ENCODE data around the gene PXDC1. TPM values are rescaled to one million over a fixed set of nuclear protein-coding genes. Genes with fewer than 3 reads are reported as not detected.

PXDC1 gene
- total and polyA plus RNA-seq, 2 experiments from 2014 or later, result 1.2 to 1.8 TPM

- Mint-ChIP-seq H3K4me1 (peaks cover 26% of the 10 kb centered on the region), H3K9me3 (peaks cover 5% of the 10 kb centered on the region; the same call in 2 of the 3 replicates), H3K27me3 (ENCODE audit: insufficient read depth, low read depth, poor library complexity) (peaks cover 17% of the 10 kb centered on the region), H3K4me3 (no peak overlapping the region), H3K36me3 (ENCODE audit: low read depth) (peaks cover 5% of the 10 kb centered on the region; the same call in 1 of the 3 replicates), H3K27ac (no peak overlapping the region)
- Histone ChIP-seq H3K4me2 (no peak overlapping the region), H3K27ac (ENCODE audit: low read depth) (no peak overlapping the region), H3F3A (replicated peaks; ENCODE audit: low read depth) (no peaks in the 10 kb centered on the region), H3K4me3 (no peak overlapping the region), H4K20me1 (replicated peaks; ENCODE audit: insufficient read depth) (no peaks in the 10 kb centered on the region), H3K4me1 (ENCODE audit: insufficient read depth) (peaks cover 11% of the 10 kb centered on the region), H3K9me2 (ENCODE audit: insufficient read depth) (no peaks in the 10 kb centered on the region), H3K27me3 (ENCODE audit: insufficient read depth) (no peaks in the 10 kb centered on the region), H2AFZ (no peak overlapping the region), H3K79me2 (replicated peaks; ENCODE audit: insufficient read depth) (no peaks in the 10 kb centered on the region), H3K36me3 (ENCODE audit: insufficient read depth) (no peaks in the 10 kb centered on the region)
- TF ChIP-seq ETS1 (IDR thresholded peaks at IDR 0.05), result no peak
- TF ChIP-seq REST (IDR thresholded peaks at IDR 0.05; ENCODE audit: unreplicated experiment), result no peak
- no peak for TF ChIP-seq ZNF331 (CRISPR knock-in tag; IDR thresholded peaks at IDR 0.05; ENCODE audit: low read depth)
- TF ChIP-seq EZH2phosphoT487 (IDR thresholded peaks at IDR 0.05; ENCODE audit: unreplicated experiment), result no peak
- no peak for TF ChIP-seq STAT1 (IDR thresholded peaks at IDR 0.05; ENCODE audit: unreplicated experiment)
- TF ChIP-seq CREB1 (CRISPR knock-in tag; IDR thresholded peaks at IDR 0.05; ENCODE audit: low read depth), result no peak
- no peak for TF ChIP-seq JUNB (IDR thresholded peaks at IDR 0.05; ENCODE audit: unreplicated experiment)
- TF ChIP-seq CTCF (conservative IDR thresholded peaks at IDR 0.05; ENCODE audit: low read depth in 2 of 2), result no peak
- no peak for TF ChIP-seq POLR2AphosphoS5 (IDR thresholded peaks at IDR 0.05; ENCODE audit: low read depth)
- no peak for TF ChIP-seq ZNF114 (CRISPR knock-in tag; IDR thresholded peaks at IDR 0.05)
- no peak for TF ChIP-seq NANOG (IDR thresholded peaks at IDR 0.05; ENCODE audit: borderline replicate concordance)
- no peak for TF ChIP-seq ZNF462 (CRISPR knock-in tag; IDR thresholded peaks at IDR 0.05)
- TF ChIP-seq EZH2 (IDR thresholded peaks at IDR 0.05; ENCODE audit: low read depth, unreplicated experiment), result no peak
- ATAC-seq (no peak), DNase-seq (ENCODE audit: low spot score) (no peak)
Measured at GRCh38 chr6:3725145-3726047, 26.1 kb downstream of the PXDC1 start.
